ENCODE data around the gene KCNJ6.

KCNJ6 gene

DNA sequence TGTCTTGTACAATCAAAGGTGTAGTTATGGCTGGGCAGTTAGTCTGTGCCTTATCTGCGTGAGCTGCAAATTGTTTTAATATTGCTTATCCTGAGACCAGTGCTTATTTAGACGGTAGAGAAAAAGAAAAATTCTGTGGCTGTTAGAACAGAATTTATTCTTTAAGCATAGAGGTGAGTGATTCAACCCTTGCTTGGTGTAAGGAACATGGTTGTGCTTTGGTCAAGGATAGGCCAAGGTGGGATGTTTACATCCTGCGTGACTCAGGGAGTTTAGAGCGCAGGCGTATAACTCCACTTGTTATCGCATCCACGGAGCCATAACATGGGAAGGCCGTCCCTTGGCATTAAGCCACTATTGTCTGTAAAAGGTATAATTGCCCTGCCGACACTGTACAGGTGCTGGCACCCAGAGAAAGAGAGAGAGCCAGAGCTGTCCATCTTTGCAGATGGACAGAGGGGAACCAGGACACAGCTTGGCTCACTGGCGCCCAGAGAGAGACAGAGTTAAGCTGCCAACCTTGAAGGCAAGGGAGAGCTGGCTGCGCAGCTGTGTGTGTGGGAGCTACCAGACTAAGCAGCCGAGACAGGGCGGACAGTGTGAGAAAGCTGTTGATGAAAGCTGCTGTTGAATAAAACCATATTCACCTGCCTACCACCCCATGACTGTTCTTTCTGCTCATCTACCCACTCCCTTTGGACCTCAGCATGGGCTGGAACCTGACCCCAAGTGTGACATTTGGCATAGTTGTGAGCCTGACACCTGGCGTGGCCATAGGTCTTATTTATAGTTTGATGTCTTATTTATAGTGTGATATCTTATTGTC, 349.3 kb downstream of the KCNJ6 start:
- DNase-seq (ENCODE audit: low read depth), result no peak

DNA sequence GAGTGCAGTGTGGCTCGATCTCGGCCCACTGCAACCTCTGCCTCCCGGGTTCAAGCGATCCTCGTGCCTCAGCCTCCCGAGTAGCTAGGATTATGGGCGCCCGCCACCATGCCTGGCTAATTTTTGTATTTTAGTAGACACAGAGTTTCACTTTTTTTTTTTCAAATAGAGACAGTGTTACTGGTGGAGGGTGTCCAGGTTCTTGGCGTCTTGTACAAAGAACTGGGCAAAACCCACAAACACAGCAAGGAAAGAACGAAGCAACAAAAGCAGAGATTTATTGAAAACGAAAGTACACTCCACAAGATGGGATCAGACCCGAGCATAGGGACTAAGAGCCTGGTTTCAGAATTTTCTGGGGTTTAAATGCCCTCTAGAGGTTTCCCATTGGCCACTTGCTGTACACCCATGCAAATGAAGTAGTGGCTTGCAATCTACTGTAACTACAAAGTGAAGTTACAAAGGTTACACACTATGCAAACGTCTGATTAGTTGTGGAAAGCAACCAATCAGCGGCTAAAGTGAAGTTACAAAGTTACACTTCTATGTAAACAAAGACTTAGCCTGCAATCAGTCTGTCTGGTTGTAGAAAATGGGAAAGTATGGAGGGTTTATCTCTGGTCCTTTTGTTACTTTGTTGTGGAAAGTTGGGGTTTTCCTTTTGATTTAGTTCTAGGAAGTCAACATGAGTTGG, 350.6 kb downstream of the KCNJ6 start:
- peak; percentile 22 for DNase-seq (ENCODE audit: low read depth)

DNA sequence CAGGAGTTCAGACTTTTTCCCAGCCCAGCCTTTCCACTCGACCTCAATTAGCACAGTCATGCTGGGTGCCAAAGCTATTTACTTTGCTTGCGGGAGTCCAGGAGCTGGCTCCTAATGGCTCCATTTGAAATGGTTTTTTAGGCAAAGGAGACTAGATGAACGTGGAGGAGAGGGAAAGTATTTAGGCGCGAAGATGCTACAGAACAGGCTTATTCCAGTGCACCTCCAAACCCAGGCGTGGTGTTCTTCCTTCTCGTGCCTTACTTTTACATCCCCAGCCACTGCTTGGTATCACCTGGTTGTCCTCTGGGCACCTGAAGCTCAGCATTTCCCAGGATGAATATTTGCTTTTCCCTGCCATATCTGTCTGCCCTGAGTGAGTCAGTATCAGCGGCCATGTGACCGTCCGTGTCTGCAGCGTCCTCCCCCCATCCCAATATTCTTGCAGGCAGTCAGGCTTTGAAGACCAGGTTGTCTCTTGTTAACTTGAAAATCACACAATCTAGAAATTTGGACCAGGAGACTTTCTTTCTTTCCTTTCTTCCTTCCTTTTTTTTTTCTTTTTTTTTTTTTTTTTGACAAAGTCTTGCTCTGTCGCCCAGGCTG, 351.2 kb downstream of the KCNJ6 start:
- DNase-seq (ENCODE audit: low read depth), result peak; percentile 21

DNA sequence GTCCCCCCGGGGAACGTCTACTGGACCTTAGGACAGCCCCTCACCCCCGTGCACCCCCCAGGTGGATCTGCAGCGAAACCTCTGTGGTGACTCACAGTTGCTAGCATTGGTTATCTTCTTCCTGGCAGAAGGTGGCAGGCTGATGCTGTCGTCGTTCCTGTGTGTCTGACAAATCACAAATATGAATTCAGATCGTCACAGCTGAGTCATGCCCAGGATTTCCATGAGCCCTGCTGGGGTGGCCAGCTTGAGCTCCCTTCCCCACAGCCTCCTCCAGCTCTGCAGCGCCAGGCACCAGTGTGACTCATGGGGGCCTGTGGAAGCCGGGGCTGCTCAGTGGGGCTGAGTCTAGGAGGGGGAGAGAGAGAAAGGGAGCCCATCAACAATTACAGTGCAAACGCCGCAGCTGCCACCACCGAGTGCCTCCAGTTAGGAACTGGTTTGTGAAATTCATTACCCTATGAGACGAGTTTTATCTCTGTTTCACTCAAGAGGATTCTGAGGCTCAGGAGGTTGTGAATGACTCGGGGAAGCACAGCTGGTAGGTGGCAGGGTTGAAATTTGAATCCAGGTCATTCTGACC, 351.8 kb downstream of the KCNJ6 start:
- peak; percentile 99 for DNase-seq (ENCODE audit: low read depth)

DNA sequence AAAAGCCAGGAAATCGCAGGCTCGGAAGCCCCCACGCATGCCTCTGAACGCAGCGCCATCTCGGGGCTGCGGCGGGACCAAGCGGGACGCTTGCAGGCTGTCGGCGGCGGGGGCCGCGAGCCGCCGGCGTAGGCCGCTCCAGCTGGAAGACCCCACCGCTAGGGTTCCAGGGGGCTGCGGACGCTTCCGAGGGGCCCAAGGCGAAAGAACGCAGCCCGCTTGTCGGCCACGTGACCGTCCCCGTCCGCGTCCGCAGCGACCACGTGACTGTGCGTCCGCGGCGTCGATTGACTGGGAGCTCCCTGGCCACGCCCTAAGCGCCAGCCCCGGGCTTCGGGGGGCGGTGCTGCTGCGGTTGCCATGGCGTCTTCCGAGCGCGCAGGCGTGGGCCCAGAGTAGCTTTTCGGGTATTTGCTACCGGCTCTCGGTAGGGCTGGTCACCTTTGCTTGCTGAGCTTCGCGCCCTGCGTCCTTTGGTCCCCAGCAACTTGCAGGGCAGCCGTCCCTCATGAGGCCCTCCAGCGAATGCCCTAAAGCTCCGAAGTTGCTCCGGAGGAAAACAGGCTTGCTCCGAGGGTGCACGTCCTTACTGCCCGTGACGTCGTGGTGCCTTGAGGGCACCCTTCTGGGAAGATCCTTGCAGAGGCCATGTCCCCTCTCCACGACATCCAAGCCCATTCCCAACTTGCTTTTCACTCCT, 352.5 kb downstream of the KCNJ6 start:
- peak; percentile 95 for DNase-seq (ENCODE audit: low read depth)

DNA sequence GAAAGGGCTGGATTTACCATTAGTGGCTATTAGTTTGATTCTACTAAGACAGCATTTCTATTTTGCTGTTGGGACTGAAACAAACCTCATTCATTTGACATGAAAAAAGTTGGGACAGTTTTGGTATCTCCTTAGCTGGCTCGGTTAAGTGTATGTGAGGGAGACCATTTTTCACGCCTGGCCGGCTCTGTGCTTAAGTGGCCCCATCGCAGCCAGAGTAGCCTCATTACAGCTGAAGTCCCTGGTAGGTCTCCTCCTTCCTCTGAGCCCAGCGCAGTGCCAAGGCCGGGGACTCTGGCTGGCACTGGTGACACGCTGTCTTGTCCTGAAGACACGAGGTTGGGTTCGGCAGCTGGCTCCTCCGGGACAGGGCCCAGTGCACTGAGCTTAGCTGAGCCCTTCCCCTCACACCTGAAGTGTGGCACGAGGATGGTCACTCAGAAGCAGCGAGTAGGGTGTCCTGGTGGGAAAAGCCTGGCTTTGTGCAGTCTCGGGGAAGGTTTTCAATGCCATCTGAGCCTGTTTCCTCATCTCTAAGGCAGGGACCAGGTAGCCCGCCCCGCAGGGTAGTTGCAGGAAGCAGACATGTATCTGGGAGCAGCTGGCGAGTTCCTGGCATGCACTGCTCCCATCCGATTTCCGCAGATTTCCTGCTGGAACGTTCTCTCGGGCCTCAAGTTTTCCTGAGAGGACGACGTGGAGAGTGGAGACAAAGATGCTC, 353.2 kb downstream of the KCNJ6 start:
- DNase-seq (ENCODE audit: low read depth), result no peak

DNA sequence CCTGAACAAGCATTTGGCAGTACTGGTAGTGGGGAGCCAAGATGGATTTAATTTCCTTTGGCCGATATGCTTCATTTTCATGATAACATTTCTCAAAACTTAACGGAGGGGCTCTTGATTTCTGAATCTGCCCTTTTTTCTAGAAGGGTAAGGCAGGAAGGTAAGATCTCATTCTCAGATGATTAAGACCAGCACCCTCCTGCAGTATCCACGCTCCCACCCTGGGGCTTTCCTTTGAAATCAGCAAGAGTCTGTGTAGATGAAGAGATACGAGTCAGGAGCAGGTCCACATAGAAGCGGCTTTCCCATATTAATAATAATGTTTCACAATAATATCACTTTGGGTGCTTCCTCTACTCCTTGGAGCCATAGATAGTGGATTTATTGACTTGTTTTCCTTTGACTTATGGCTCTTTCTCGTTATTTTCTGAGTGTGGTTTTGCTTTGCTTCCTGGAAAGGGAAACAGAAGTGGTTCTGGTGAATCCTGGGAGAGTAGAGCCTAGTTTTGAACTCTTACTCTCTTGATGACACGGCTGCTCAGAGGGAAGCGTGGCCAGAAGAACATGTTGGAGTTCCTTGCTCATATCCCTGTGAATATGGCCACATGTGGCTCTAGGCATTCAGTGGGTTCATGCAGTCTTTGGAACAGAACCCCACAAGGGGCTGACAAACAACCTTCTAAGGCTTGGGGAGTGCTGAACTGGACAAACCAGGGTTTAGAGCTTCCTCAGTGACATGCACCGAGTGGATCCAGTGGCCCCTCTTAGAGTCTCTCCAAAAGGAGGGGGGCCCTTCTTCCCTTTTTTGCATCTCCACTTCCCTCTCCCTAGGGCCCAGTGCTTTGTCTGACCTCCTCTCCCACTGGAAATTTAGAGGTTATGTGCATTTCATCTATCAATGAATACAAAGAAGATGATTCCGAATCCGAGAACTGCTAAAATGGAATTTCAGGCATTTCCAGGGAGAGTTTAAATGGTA, 354.0 kb downstream of the KCNJ6 start:
- no peak for DNase-seq (ENCODE audit: low read depth)

DNA sequence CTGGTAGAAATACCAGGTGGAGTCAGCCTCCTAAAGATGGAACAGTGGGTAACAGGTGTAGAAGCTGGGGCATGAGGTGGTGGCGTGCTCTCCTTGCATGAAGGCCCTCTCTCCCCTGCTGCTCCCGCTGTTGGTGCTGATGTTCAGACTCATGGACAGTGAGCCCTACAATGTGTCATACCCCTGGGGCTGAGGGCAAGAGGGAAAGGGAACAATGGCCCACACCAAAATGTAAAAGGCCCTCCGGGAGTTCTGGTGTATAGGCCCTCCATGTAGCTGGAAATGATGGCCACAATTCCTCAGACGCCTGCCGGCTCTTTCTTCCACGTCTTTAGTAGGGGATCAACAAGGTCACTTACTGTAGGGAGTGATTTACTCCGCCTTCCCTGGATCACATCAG, 354.8 kb downstream of the KCNJ6 start:
- no peak for DNase-seq (ENCODE audit: low read depth)

DNA sequence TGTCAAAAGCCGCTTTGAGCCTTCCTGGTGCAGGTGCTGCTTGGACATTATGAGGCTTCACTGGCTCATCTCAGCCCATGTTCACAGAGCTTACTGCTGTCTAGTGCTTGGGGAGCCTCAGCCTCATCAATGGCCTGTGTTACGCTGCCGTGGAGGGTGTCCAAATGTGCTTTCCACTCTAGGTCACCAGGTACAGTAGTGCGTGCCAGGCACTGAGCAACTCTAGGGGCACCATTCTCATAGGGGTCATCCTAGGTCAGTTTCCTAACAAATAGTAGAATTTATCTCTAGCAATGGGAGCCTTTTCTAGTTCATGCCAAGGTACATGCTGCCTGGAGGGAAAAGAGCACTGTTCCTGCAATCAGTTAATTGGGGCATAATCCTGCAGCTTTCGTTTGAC, 355.9 kb downstream of the KCNJ6 start:
- no peak for DNase-seq (ENCODE audit: low read depth)

DNA sequence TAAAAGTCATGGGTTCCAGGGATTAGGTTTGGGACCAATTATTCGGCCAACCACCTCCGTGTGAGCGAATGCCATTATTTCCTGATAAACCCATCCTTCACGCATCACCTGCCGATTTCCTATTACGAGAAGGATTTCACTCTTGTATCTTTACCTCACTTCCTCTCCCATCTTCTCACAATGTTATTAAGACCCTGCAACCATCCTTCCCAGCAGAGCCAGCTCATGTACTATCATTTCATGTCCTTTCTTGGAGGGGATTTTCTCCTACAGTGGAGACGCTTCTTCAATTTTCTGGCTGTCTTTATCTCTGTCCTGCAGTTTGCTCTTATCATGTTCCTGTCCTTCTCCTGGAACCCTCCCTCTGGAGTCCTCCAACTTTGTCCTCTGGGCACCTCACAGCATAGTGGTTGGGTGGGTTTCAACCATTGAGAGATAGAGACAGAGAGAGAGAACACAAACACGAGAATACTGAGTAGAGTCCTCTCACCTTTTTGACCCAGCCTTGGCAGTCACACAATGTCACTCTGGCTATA, 357.5 kb downstream of the KCNJ6 start:
- no peak for DNase-seq (ENCODE audit: low read depth)
